Glutamatergic neuron (in vitro differentiated cells): ENCODE results near the gene CPVL. TPM values are rescaled to one million over a fixed set of nuclear protein-coding genes. Genes with fewer than 3 reads are reported as not detected.
"Not testable (repeated sequence)": the region's sequence is repeated elsewhere in the genome, so short reads cannot be mapped to it uniquely, and the experiment has no call there.

Experiments used
- DNase-seq: peaks from one replicate; pipeline ENCODE4 v3.0.0; 2022
- H3K27ac Mint-ChIP-seq: one replicate; pipeline ENCODE4 v1.8.0; 2020; ENCODE audit warnings: mild to moderate bottlenecking, mixed read lengths, inconsistent platforms; ENCODE audit not compliant: unreplicated experiment
- H3K27me3 Mint-ChIP-seq: one replicate; pipeline ENCODE4 v1.8.0; 2020; ENCODE audit warnings: mild to moderate bottlenecking, moderate library complexity, mixed read lengths, inconsistent platforms; ENCODE audit not compliant: unreplicated experiment
- H3K36me3 Mint-ChIP-seq: one replicate; pipeline ENCODE4 v1.8.0; 2020; ENCODE audit warnings: mild to moderate bottlenecking, mixed read lengths, inconsistent platforms; ENCODE audit not compliant: unreplicated experiment
- H3K4me1 Mint-ChIP-seq: one replicate; pipeline ENCODE4 v1.8.0; 2020; ENCODE audit warnings: mild to moderate bottlenecking, low read depth, mixed read lengths, inconsistent platforms; ENCODE audit not compliant: unreplicated experiment
- H3K4me3 Mint-ChIP-seq: one replicate; pipeline ENCODE4 v1.8.0; 2020; ENCODE audit warnings: mild to moderate bottlenecking, mixed read lengths, inconsistent platforms; ENCODE audit not compliant: unreplicated experiment
- H3K9me3 Mint-ChIP-seq: one replicate; pipeline ENCODE4 v1.8.0; 2020; ENCODE audit warnings: mild to moderate bottlenecking, moderate library complexity, mixed read lengths, inconsistent platforms; ENCODE audit not compliant: unreplicated experiment
- CTCF ChIP-seq: fragments of 200-600 bp; sonication (generic); IDR thresholded peaks from one replicate; pipeline ENCODE4 v1.5.0; 2021; ENCODE audit not compliant: partially characterized antibody, unreplicated experiment
- total RNA-seq: library from RNA; stranded (reverse); fragmentation: NEBNext Ultra II Directional; extraction: Animal tissue kit (Norgen Biotek cat#: 25700); gene quantifications from one replicate; pipeline ENCODE4 v1.2.1, GENCODE V29; 2021; ENCODE audit not compliant: unreplicated experiment

The CPVL gene
- total RNA-seq, 1 donor from 2014 or later: 20.3 TPM

GRCh38 chr7:29099896-29100847 lies 46.2 kb downstream of the CPVL start:
- no peak overlapping the region for H3K27ac Mint-ChIP-seq
- H3K4me1 Mint-ChIP-seq: peaks cover 7% of the 10 kb centered on the region
- no peak overlapping the region for H3K4me3 Mint-ChIP-seq
- H3K36me3 Mint-ChIP-seq: no peaks in the 10 kb centered on the region
- TF ChIP-seq CTCF: no peak
- no peak for DNase-seq
- H3K9me3 Mint-ChIP-seq: peaks cover 3% of the 10 kb centered on the region
- peaks cover 5% of the 10 kb centered on the region for H3K27me3 Mint-ChIP-seq

- Mint-ChIP-seq H3K27ac (no peak overlapping the region), H3K27me3 (peaks cover 3% of the 10 kb centered on the region), H3K4me3 (no peak overlapping the region), H3K9me3 (no peaks in the 10 kb centered on the region), H3K4me1 (peaks cover 11% of the 10 kb centered on the region), H3K36me3 (no peaks in the 10 kb centered on the region)
- no peak for TF ChIP-seq CTCF
- DNase-seq: no peak
Observed at GRCh38 chr7:29096446-29096730, 49.9 kb downstream of the CPVL start.

GRCh38 chr7:29095631-29096445 lies 50.5 kb downstream of the CPVL start:
- Mint-ChIP-seq H3K4me1 (peaks cover 16% of the 10 kb centered on the region), H3K9me3 (no peaks in the 10 kb centered on the region), H3K36me3 (no peaks in the 10 kb centered on the region), H3K27me3 (peaks cover 5% of the 10 kb centered on the region), H3K4me3 (no peak overlapping the region), H3K27ac (no peak overlapping the region)
- no peak for DNase-seq
- no peak for TF ChIP-seq CTCF

DNA sequence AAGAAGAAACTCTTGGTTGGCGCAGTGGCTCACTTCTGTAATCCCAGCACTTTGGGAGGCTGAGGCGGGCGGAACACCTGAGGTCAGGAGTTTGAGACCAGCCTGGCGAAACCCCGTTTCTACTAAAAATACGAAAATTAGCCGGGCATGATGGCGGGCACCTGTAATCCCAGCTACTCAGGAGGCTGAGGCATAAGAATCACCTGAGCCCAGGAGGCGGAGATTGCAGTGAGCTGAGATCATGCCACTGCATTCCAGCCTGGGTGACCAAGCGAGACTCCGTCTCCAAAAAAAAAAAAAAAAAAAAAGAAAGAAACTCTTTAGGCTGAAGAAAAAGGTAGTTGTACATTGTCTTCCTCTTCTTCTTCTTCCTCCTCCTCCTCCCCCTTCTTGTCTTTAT lies 53.2 kb downstream of the CPVL start:
- not testable (repeated sequence) for H3K27me3 Mint-ChIP-seq, DNase-seq, H3K27ac Mint-ChIP-seq, H3K36me3 Mint-ChIP-seq, H3K9me3 Mint-ChIP-seq, H3K4me3 Mint-ChIP-seq
- peaks cover 24% of the 10 kb centered on the region for H3K4me1 Mint-ChIP-seq

DNA sequence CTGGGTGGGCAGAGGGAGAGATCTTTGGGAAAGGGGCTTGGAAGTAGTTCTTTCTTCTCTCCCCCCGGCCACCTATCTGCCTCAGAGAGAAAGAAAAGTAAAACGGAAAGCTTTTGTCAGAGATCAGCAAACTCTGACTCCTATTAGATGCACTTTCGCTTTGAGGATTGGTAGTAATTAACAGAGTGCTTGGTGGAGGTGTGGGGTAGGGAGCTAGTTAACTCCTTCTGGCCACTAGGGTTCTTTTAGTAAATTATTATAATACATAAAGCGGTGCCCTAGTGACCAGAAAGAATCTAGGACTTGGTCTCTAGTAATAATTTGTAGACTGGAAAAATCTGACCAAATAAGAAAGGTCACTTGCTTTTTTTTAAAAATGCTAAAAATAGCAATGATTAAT lies 54.6 kb downstream of the CPVL start:
- no peak for TF ChIP-seq CTCF
- peaks cover 24% of the 10 kb centered on the region for H3K4me1 Mint-ChIP-seq
- DNase-seq: no peak

More for the DNA sequence above, 54.6 kb downstream of the CPVL start:
- no peaks in the 10 kb centered on the region for H3K36me3 Mint-ChIP-seq
- no peaks in the 10 kb centered on the region for H3K9me3 Mint-ChIP-seq
- no peak overlapping the region for H3K4me3 Mint-ChIP-seq
- peaks cover 4% of the 10 kb centered on the region for H3K27me3 Mint-ChIP-seq
- H3K27ac Mint-ChIP-seq: peak overlapping the region; percentile 98
